Chondrocyte (in vitro differentiated cells): ENCODE results near the gene NPLOC4. TPM values are rescaled to one million over a fixed set of nuclear protein-coding genes. Genes with fewer than 3 reads are reported as not detected.

Experiments used
- DNase-seq: peaks from one replicate; pipeline ENCODE4 v3.0.0; 2021; ENCODE audit warnings: mixed read lengths, low spot score
- H3K27ac Mint-ChIP-seq: one replicate; pipeline ENCODE4 v1.8.0; 2021; ENCODE audit warnings: mild to moderate bottlenecking, moderate library complexity, mixed read lengths; ENCODE audit not compliant: unreplicated experiment
- H3K27me3 Mint-ChIP-seq: 2 replicates; pipeline ENCODE4 v1.8.0; 2021; ENCODE audit warnings: low read depth, mixed read lengths
- H3K36me3 Mint-ChIP-seq: 2 replicates; pipeline ENCODE4 v1.8.0; 2021; ENCODE audit warnings: low read depth, mixed read lengths
- H3K4me1 Mint-ChIP-seq: 2 replicates; pipeline ENCODE4 v1.8.0; 2021; ENCODE audit warnings: low read depth, mild to moderate bottlenecking, mixed read lengths
- H3K4me3 Mint-ChIP-seq: one replicate; pipeline ENCODE4 v1.8.0; 2021; ENCODE audit warnings: mild to moderate bottlenecking, moderate library complexity, mixed read lengths; ENCODE audit not compliant: unreplicated experiment
- H3K9me3 Mint-ChIP-seq: 2 replicates; pipeline ENCODE4 v1.8.0; 2021; ENCODE audit warnings: low read depth, mixed read lengths
- CTCF ChIP-seq: fragments of 200-600 bp; sonication (generic); IDR thresholded peaks from 2 replicates; pipeline ENCODE4 v1.5.0; 2021; ENCODE audit warnings: antibody characterized with exemption, mild to moderate bottlenecking, moderate library complexity
- total RNA-seq: library from RNA; stranded (reverse); gene quantifications from 3 replicates; pipeline ENCODE4 v1.2.1, GENCODE V29; 2021

Gene NPLOC4
- total RNA-seq, 1 donor from 2014 or later, result 110 TPM

GRCh38 chr17:81536299-81537290 lies 100.3 kb downstream of the NPLOC4 start:
- TF ChIP-seq CTCF, result no peak
- Mint-ChIP-seq H3K27me3 (no peaks in the 10 kb centered on the region), H3K36me3 (peaks cover 5% of the 10 kb centered on the region), H3K4me3 (no peak overlapping the region), H3K9me3 (no peaks in the 10 kb centered on the region), H3K4me1 (peaks cover 7% of the 10 kb centered on the region), H3K27ac (no peak overlapping the region)
- no peak for DNase-seq

- Mint-ChIP-seq H3K4me1 (peaks cover 7% of the 10 kb centered on the region), H3K36me3 (peaks cover 2% of the 10 kb centered on the region), H3K27ac (no peak overlapping the region), H3K4me3 (no peak overlapping the region), H3K27me3 (no peaks in the 10 kb centered on the region), H3K9me3 (no peaks in the 10 kb centered on the region)
- no peak for DNase-seq
- no peak for TF ChIP-seq CTCF
Observed at GRCh38 chr17:81535480-81536298, 101.2 kb downstream of the NPLOC4 start.

- peaks cover 7% of the 10 kb centered on the region for H3K4me1 Mint-ChIP-seq
- H3K36me3 Mint-ChIP-seq, result peaks cover 2% of the 10 kb centered on the region
- no peak overlapping the region for H3K27ac Mint-ChIP-seq
- DNase-seq, result no peak
- no peak for TF ChIP-seq CTCF
- no peak overlapping the region for H3K4me3 Mint-ChIP-seq
- H3K27me3 Mint-ChIP-seq, result no peaks in the 10 kb centered on the region
- no peaks in the 10 kb centered on the region for H3K9me3 Mint-ChIP-seq
Observed at GRCh38 chr17:81535007-81535328, 101.9 kb downstream of the NPLOC4 start.

- H3K9me3 Mint-ChIP-seq, result no peaks in the 10 kb centered on the region
- H3K4me3 Mint-ChIP-seq, result no peak overlapping the region
- H3K36me3 Mint-ChIP-seq, result peaks cover 2% of the 10 kb centered on the region
- TF ChIP-seq CTCF, result no peak
- H3K27ac Mint-ChIP-seq, result no peak overlapping the region
- H3K27me3 Mint-ChIP-seq, result no peaks in the 10 kb centered on the region
- peaks cover 7% of the 10 kb centered on the region for H3K4me1 Mint-ChIP-seq
- DNase-seq, result no peak
Observed at GRCh38 chr17:81534157-81535006, 102.5 kb downstream of the NPLOC4 start.
